T47D (cell line): ENCODE data around the gene EIF4A2.
"Not testable (repeated sequence)": the region's sequence is repeated elsewhere in the genome, so short reads cannot be mapped to it uniquely, and the experiment has no call there.

Source experiments
- DNase-seq, 2 experiments: peaks; one replicate each; pipeline versions ENCODE4 v3.0.0 to v3.0.0-alpha.2; 2011 to 2012; ENCODE audit warnings: low read depth in 1 of 2, low spot score in 1 of 2
- JUND ChIP-seq: IDR thresholded peaks from 2 replicates; pipeline ENCODE4 v1.6.1; 2012; ENCODE audit warnings: low read depth
- in situ Hi-C: cut with HindIII; loops from 2 replicates; pipeline ENCODE4 v1.10.0; 2016; ENCODE audit warnings: low sequenced_read_pairs, low pct_unique_long_range_greater_than_20kb

The EIF4A2 gene

DNA sequence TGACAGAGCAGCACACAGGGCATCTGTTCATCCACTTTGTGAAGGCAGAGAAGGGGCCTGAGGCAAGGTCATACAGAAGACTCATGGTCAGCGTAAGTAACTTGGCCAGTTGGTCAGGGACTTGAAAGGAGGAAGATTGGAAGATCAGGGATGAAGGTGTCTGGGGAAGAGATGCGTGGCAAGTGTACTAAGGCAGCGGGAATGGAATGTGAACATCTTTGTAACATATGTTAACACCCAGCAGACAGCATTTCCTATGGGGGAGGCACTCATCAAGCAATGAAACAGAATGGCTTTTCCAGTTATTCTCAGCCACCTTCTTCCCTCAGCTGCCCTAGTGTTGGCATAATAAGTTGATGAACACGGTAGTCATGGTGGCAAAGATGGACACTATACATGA is 30.7 kb downstream of the EIF4A2 start:
- TF ChIP-seq JUND: no peak
- in situ Hi-C loops: no loop called here
- DNase-seq: no peak

DNA sequence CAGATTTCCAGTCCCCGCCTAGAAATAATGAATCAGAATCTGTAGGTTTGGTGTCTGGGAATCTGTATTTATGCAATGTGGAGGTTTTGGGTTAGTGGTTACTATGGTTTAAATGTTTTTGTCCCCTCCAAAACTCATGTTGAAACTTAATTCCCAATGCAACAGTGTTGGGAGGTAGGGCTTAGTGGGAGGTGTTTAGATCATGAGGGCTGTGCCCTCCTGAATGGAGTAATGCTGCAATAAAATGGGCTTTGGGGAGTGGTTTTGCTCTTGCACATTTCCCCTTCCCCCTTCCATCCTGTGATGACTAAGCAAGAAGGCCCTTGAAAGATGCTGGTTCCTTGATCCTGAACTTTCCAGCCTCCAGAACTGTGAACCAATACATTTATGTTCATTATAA is 32.1 kb downstream of the EIF4A2 start:
- no peak for TF ChIP-seq JUND
- in situ Hi-C loops: no loop called here
- no peak for DNase-seq

DNA sequence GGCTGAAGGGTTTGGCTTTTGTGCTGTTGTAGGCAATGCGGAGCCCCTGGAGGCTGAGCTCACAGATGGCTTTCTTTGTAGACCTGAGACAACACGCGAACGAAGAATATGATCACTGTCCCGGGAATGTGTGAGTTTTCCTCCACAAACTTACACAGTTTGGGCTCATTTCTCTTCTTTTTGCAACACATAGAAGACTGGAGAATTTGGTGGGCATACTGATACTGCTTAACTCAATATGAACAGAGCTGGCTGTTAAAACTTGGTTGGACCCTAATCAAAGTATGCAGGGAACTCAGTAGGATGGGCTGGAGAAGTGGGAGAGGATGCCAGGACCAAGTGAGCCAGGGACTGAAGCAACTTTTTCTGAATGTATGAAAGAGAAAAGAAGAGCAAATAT is 35.1 kb downstream of the EIF4A2 start:
- TF ChIP-seq JUND: no peak
- in situ Hi-C loops: no loop called here
- DNase-seq: no peak

DNA sequence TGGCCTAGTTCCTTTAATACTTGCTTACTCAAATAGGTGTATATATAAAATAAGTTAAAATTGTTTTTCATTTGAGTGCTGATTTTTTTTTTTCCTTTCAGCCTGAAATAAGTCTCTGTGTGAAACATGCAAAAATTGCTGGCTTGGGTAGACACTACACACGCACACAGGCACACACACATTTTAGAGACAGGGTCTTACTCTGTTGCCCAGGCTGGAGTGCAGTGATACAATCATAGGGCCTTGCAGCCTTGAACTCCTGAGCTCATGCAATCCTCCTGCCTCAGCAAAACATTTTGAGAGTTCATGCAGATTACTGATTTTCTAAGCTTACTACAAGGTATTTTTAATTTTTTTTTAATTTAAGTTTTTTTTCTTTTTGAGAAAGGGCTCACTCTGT is 35.6 kb downstream of the EIF4A2 start:
- in situ Hi-C loops: no loop called here

DNA sequence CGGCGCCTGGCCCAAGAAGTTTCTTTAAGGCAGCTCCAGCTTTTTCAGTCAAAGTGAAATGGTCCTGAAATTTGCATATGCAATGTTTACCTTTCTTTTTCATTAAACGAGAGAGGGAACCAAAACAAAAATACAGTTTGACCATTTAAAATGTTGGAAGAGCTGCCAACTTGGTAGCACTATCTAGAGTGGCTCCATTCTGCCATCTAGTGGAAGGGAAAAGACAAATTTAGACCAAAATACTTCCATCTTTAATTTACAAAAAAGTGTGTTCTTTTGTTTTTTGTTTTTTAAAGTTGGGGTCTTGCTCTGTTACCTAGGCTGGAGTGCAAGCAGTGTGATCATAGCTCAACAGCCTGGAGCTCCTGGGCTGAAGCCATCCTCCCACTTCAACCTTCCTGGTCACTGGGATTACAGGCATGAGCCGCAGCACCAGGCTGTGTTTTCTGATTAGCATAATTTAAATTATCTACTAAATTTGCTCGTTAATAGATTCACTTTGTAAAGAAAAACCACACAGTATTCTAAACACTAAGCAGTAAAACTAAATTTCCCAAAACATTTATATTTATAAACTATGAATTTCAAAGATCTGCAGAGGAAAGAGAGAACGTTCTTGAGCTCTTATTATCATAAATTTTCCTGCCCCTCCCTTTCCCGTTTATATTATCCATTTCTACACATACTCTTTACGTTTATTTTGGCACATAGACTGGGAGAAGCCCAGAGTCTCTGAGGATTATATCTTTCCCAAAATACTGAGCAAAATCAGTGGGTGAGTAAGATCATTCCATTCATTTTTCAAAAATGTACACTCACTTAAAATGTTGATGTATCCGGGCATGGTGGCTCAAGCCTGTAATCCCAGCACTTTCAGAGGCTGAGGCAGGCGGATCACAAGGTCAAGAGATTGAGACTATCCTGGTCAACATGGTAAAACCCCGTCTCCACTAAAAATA is 38.3 kb downstream of the EIF4A2 start:
- in situ Hi-C loops: no loop called here
- no peak for TF ChIP-seq JUND
- peak in 1 of 2 experiments; percentile 86 for DNase-seq

More for the DNA sequence above, 35.6 kb downstream of the EIF4A2 start:
- DNase-seq: no peak
- no peak for TF ChIP-seq JUND

DNA sequence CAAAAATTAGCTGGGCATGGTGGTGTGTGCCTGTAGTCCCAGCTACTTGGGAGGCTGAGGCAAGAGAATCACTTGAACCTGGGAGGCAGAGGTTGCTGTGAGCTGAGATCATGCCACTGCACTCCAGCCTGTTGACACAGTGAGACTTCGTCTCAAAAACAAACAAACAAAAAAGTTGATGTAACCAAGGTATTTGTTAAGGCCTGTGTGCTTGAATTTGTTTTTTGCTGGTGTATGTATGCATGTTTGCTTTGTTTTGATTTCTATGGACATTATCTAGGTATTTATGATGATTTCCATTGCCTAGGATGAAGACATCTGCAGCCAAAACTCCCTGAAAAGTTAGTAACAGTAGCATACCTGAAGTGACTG is 39.0 kb downstream of the EIF4A2 start:
- in situ Hi-C loops, DNase-seq: not testable (repeated sequence)

DNA sequence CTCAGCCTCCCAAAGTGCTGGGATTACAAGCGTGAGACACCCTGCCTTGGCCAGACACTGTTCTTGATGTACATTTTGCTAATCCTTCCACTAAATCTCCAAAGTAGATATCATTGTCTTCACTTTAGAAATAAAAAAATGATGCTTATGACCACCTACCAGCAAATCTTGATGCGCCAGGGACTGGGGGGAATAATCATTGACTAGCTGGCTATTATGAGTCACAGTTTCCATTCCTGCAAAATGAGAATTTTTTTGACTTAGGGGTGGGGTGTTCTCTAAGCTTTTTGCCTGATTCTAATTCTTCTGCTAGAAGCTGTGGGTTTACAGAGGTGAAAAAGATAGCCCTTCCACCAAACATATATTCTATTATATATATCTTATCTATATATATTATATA is 40.0 kb downstream of the EIF4A2 start:
- no peak for DNase-seq
- in situ Hi-C loops: no loop called here
- TF ChIP-seq JUND: no peak

DNA sequence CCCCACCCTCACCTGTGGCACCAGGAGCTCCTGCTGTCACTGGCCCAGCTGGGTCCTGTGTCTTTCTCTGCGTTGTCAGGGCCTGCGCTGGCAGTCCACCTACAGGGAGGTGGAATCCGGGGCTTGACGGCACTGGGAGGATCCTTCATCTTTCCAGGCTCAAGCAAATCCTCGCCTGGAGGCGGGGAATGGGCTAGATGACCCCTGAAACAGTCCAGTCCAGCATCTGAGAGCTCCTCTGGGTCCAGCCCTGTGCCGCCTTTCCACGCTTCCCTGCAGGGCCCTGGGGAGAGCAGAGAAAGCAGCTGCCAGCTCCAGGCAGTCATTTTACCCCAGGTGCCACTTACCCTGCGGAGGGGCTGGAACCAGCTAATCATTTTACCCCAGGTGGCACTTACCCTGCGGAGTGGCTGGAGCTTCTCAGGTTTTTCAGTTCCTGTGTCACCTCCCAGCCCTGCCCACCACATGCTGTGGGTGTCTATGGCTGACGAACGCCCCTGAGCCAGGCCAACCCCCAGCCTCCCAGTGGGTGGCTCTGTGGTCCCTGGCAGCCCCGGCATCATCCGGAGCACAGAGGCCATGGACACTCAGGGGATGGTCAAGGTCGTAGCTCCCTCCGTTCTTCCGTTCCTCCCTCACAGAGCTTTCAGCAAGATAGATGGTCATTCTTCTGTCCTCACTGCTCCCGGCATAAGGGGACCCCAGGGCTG is 41.2 kb downstream of the EIF4A2 start:
- no peak for DNase-seq
- TF ChIP-seq JUND: no peak
- in situ Hi-C loops: no loop called here

DNA sequence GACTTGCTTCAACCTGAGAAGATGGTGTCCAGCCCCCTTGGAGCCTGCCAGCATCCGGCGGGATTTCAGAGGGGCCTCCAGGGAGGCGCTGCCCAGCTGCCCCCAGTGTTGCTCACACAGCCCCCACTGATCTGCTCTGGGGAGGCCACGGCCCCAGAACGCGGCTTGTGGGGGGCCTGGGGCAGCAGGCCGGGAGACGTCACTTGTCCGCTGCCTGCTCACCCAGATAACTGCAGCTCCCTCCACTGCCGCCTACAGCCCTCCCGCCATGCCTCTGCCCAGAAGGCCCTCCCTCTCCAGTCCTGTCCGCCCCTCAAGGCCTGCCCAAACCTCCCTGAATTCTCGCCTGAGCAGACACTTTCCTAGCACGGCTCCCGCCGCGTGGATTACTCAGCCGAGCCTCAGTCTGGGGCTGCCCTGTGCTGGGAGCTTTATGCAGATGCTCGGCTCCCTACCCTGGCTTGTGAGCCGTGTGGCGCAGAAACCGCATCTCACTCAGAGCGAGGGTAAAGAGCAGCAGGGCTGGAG is 42.0 kb downstream of the EIF4A2 start:
- no peak for TF ChIP-seq JUND
- DNase-seq: no peak
- in situ Hi-C loops: no loop called here

DNA sequence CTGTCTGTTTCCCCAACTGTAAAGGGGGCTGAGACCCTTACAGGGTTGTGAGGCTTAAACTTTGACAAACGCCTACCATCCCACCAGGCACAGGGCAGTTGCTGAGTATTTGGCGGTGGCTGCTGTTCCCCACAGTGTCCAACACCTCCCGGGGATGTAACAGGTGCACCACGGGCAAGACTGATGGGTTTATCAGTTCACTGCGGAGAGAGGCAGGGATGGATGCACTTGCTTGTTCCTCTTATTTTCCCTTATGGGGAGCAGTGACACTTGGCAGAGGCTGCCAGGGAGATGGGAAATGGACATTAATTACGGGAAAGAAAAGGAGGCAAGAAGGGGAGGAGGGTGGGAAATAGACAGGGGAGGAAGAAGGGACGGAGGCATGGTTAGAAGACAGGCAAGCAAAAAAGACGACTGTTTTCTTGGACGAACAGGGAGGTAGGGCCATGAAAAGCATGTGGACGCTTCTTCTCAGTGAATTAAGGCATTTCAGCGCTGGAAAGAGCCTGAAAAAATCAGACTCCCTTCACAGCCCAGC is 42.6 kb downstream of the EIF4A2 start:
- in situ Hi-C loops: no loop called here

DNA sequence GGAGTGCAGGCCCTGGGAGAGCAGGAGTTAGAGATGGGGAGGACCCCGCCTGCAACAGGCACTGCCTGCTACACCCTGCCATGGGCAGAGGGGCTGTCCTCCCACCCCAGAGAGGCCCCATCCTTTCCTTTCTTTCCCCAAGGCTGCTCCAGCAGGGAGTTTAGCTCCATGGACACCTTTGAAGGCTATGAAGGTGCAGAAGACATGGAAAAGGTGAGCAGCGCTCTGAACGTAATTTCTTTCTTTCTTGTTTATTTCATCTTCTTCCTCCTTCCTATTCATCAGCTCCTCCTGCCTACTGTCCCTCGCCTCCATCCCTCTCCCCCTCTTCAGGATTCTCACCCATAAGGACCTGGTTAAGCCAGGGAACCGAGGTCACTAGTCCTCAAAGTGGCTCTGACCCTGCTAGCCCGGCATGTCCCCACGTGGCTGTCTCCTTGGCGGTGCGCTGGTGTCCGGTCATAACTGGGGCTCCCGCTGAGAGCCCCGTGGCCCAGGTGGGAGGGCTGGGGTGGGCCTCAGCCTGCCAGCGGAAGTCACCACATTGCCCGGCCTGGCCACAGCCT is 43.1 kb downstream of the EIF4A2 start:
- in situ Hi-C loops: no loop called here
- no peak for DNase-seq
- TF ChIP-seq JUND: no peak

More for the DNA sequence above, 42.6 kb downstream of the EIF4A2 start:
- no peak for TF ChIP-seq JUND
- no peak for DNase-seq

DNA sequence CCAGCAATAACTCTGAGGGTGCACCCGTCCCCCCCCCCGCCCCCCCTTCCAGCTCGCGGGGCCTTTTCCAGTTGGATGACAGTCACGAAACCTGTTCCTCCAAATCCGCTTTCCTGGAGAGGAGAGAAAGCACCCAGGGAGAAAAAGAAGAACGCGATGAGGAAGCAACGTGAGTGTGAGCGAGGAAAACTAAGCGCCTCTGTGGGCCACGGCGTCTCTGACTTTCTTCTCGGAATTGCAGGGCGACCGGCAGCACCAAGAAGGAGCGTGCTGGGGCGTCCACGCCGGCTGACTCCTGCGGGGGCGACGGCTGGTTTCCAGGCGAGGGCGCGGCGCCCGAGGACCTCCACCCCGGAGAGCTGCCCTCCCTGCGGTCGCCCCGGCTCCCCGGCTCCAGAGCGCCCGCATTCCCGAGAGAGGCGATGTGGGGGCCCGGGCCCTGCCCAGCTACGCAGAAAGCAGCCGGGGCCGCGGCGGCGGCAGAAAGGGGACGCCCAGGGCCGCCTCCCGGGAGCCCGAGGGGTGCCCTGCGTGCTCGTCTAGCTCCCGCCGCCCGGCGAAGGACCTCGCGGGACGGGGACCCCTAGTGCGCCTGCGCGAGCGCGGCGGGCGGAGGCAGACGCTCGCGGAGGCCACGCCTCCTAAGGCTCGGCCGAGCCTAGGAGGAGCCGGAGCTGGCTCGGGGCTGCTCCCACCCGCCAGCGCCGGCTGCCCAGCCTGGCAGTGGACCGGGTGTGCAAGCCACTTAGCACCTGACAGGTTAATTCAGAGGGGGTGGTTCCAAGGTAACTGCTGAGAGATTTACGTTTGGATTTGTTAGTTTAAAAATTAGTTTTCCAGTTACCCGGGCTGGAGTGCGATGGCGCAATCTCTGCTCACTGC is 43.8 kb downstream of the EIF4A2 start:
- peak; percentile 94 to 100 for DNase-seq
- in situ Hi-C loops: no loop called here
- TF ChIP-seq JUND: no peak
